Measurements from ENCODE around the gene ZNF394.

The ZNF394 gene

GRCh38 chr7:99476107-99476506 lies 24.0 kb downstream of the ZNF394 start:
- H3K36me3 ChIP-seq (replicated peaks; ENCODE audit: insufficient read depth, low read length), result no peaks in the 10 kb centered on the region
- H3K4me2 ChIP-seq (ENCODE audit: low read depth, low read length), result no peak overlapping the region
- 0 out of 2 replicates have a peak, but pooled peaks cover 4% of the 10 kb centered on the region for H3F3A ChIP-seq (ENCODE audit: insufficient read depth, low read length)
- H4K20me1 ChIP-seq (ENCODE audit: insufficient read depth, low read length), result no peaks in the 10 kb centered on the region
- H3K27me3 ChIP-seq (replicated peaks; ENCODE audit: insufficient read depth, low read length), result no peaks in the 10 kb centered on the region
- peaks cover 64% of the 10 kb centered on the region for H3K79me2 ChIP-seq (ENCODE audit: low read length)
- no peak overlapping the region for H3K9ac ChIP-seq (ENCODE audit: low read length)
- no peak for DNase-seq
- no peak overlapping the region for H3K4me3 ChIP-seq (ENCODE audit: low read length)
- TF ChIP-seq CTCF (IDR thresholded peaks at IDR 0.05; ENCODE audit: low read length), result no peak
- no peak for TF ChIP-seq EZH2 (optimal IDR thresholded peaks at IDR 0.05; ENCODE audit: low read depth, low read length)
- no peak for TF ChIP-seq EZH2phosphoT487 (IDR thresholded peaks at IDR 0.05; ENCODE audit: low read length)
- H3K4me1 ChIP-seq (ENCODE audit: low read length), result peaks cover 3% of the 10 kb centered on the region; the same call in 1 of the 2 replicates
- H2AFZ ChIP-seq (ENCODE audit: low read length), result no peak overlapping the region
- no peaks in the 10 kb centered on the region for H3K9me2 ChIP-seq (replicated peaks; ENCODE audit: insufficient read depth, low read length)
- no peaks in the 10 kb centered on the region for H3K9me3 ChIP-seq (replicated peaks; ENCODE audit: insufficient read depth, low read length)
- H3K27ac ChIP-seq (ENCODE audit: low read length), result no peak overlapping the region

- 0 out of 2 replicates have a peak, but pooled peaks cover 4% of the 10 kb centered on the region for H3F3A ChIP-seq (ENCODE audit: insufficient read depth, low read length)
- peak overlapping the region; percentile 77 for H3K9ac ChIP-seq (ENCODE audit: low read length)
- H3K79me2 ChIP-seq (ENCODE audit: low read length), result peaks cover 48% of the 10 kb centered on the region
- peak; percentile 37 for DNase-seq
- H3K4me3 ChIP-seq (ENCODE audit: low read length), result peak overlapping the region; percentile 91
- H2AFZ ChIP-seq (ENCODE audit: low read length), result peak overlapping the region; percentile 81
- no peaks in the 10 kb centered on the region for H3K9me3 ChIP-seq (replicated peaks; ENCODE audit: insufficient read depth, low read length)
- H3K27me3 ChIP-seq (replicated peaks; ENCODE audit: insufficient read depth, low read length), result peaks cover 11% of the 10 kb centered on the region
- H3K4me1 ChIP-seq (ENCODE audit: low read length), result peaks cover 3% of the 10 kb centered on the region; the same call in 1 of the 2 replicates
- peak overlapping the region; percentile 68; the same call in 1 of the 2 replicates for H3K27ac ChIP-seq (ENCODE audit: low read length)
- no peaks in the 10 kb centered on the region for H3K9me2 ChIP-seq (replicated peaks; ENCODE audit: insufficient read depth, low read length)
- H3K4me2 ChIP-seq (ENCODE audit: low read depth, low read length), result peak overlapping the region; percentile 71
- no peaks in the 10 kb centered on the region for H4K20me1 ChIP-seq (ENCODE audit: insufficient read depth, low read length)
- TF ChIP-seq CTCF (IDR thresholded peaks at IDR 0.05; ENCODE audit: low read length), result no peak
- no peak for TF ChIP-seq EZH2phosphoT487 (IDR thresholded peaks at IDR 0.05; ENCODE audit: low read length)
- TF ChIP-seq EZH2 (optimal IDR thresholded peaks at IDR 0.05; ENCODE audit: low read depth, low read length), result no peak
- no peaks in the 10 kb centered on the region for H3K36me3 ChIP-seq (replicated peaks; ENCODE audit: insufficient read depth, low read length)
Observed at GRCh38 chr7:99473315-99473596, 26.8 kb downstream of the ZNF394 start.

GRCh38 chr7:99472561-99473314 lies 27.3 kb downstream of the ZNF394 start, which contains the start of gene ZNF789:
Gene ZNF789, plus strand, starts transcription at chr7:99472890. Its CDS starts 3,567 bp downstream, at chr7:99476457.
- Histone ChIP-seq H4K20me1 (ENCODE audit: insufficient read depth, low read length) (no peaks in the 10 kb centered on the region), H3F3A (ENCODE audit: insufficient read depth, low read length) (0 out of 2 replicates have a peak, but pooled peaks cover 4% of the 10 kb centered on the region), H3K9me3 (replicated peaks; ENCODE audit: insufficient read depth, low read length) (no peaks in the 10 kb centered on the region), H3K9ac (ENCODE audit: low read length) (peak within 1 kb of the TSS; percentile 77), H3K36me3 (replicated peaks; ENCODE audit: insufficient read depth, low read length) (no peaks in the 10 kb centered on the region), H3K27ac (ENCODE audit: low read length) (peak within 1 kb of the TSS; percentile 68; the same call in 1 of the 2 replicates), H3K27me3 (replicated peaks; ENCODE audit: insufficient read depth, low read length) (peaks cover 11% of the 10 kb centered on the region), H3K4me3 (ENCODE audit: low read length) (peak within 1 kb of the TSS; percentile 91), H3K4me2 (ENCODE audit: low read depth, low read length) (peak within 1 kb of the TSS; percentile 71), H3K79me2 (ENCODE audit: low read length) (peaks cover 43% of the 10 kb centered on the region), H2AFZ (ENCODE audit: low read length) (peak within 1 kb of the TSS; percentile 82), H3K9me2 (replicated peaks; ENCODE audit: insufficient read depth, low read length) (no peaks in the 10 kb centered on the region), H3K4me1 (ENCODE audit: low read length) (peaks cover 3% of the 10 kb centered on the region; the same call in 1 of the 2 replicates)
- DNase-seq, result peak; percentile 97
- no peak for TF ChIP-seq EZH2 (optimal IDR thresholded peaks at IDR 0.05; ENCODE audit: low read depth, low read length)
- TF ChIP-seq CTCF (IDR thresholded peaks at IDR 0.05; ENCODE audit: low read length), result no peak
- TF ChIP-seq EZH2phosphoT487 (IDR thresholded peaks at IDR 0.05; ENCODE audit: low read length), result no peak

Data from MM.1S (cell line).